Psoas muscle (tissue), 8 donors: Measurements from ENCODE around the gene TRPM3. TPM values are rescaled to one million over a fixed set of nuclear protein-coding genes. Genes with fewer than 3 reads are reported as not detected.

ENCODE experiments used
- ATAC-seq, 4 donors: fragments of 200-7000 bp; cut with Tn5 transposase; one replicate each; pipeline ENCODE4 v1.9.1; 2020; ENCODE audit warnings: moderate library complexity in 3 of 4, mild to moderate bottlenecking in 2 of 4
- DNase-seq, 2 donors: peaks; one replicate each; pipeline ENCODE4 v3.0.0-alpha.2; 2020
- H3K27ac ChIP-seq: fragments of 200-600 bp; one replicate; pipeline ENCODE4 v1.8.0; 2022
- H3K27me3 ChIP-seq, 3 donors: fragments of 200-600 bp in 1 of 3; one replicate each; pipeline versions ENCODE4 v1.6.1 to v1.8.0; 2013 to 2022; ENCODE audit warnings: low read length in 2 of 3, mild to moderate bottlenecking in 2 of 3, moderate library complexity in 1 of 3; ENCODE audit not compliant: insufficient read depth in 3 of 3
- H3K36me3 ChIP-seq, 2 donors: fragments of 200-600 bp in 1 of 2; one replicate each; pipeline versions ENCODE4 v1.6.1 to v1.8.0; 2013 to 2022; ENCODE audit warnings: low read depth in 1 of 2, mild to moderate bottlenecking in 1 of 2, moderate library complexity in 1 of 2; ENCODE audit not compliant: insufficient read depth in 1 of 2
- H3K4me1 ChIP-seq: fragments of 200-600 bp; one replicate; pipeline ENCODE4 v1.8.0; 2022
- H3K4me3 ChIP-seq: fragments of 200-600 bp; one replicate; pipeline ENCODE4 v1.8.0; 2022; ENCODE audit warnings: mild to moderate bottlenecking
- H3K9me3 ChIP-seq: fragments of 200-600 bp; one replicate; pipeline ENCODE4 v1.8.0; 2022
- WGBS, 3 donors: extraction: QIAGEN DNeasy Blood & Tissue Kit; methylation state at CpG; one replicate each; pipeline versions ENCODE4 v1.1.6 to v1.1.7; 2013; 5-methylcytosine and 5-hydroxymethylcytosine counted together
- intact Hi-C, 2 donors: fragments of 100-400 bp; cut with DNase I; formaldehyde crosslinking; loops; one replicate each; pipeline versions ENCODE4 v1.11.0 to v1.14.2; 2022
- polyA plus RNA-seq, 3 donors: library from polyadenylated mRNA; stranded (reverse); fragments of 200-250 nt; gene quantifications; one replicate each; pipeline ENCODE4 v1.2.3, GENCODE V29; 2013
- total RNA-seq, 4 donors: library from RNA; stranded (reverse); fragmentation: NEBNext Ultra II Directional in 2 of 4; extraction: Animal tissue kit (Norgen Biotek cat#: 25700) in 2 of 4; gene quantifications; one replicate each; pipeline versions ENCODE4 v1.2.1 to v1.2.4, GENCODE V29; 2021 to 2023
- TF ChIP-seq, protein P1 (sequence below): fragments of 200-600 bp; IDR thresholded peaks from one replicate; pipeline ENCODE4 v1.8.0; 2022; ENCODE audit warnings: antibody characterized with exemption
- donor health status: healthy with polysubstance abuse.
- donor health status: DM: no; HTN: no; CAD: no; lungs with moderate emphysema.
- donor health status: Bipolar disorder and iron deficiency.
- donor health status: healthy.
- donor health status: DM: yes; HTN: yes; CAD: no.
- donor health status: DM: no; HTN: no; CAD: no.
- donor health status: DM: no; HTN: no; CAD: no.
- donor health status: DM: yes; HTN: yes; CAD: no.

TRPM3 gene
- total and polyA plus RNA-seq, 7 donors = 0.01 to 0.16 (median 0.06) TPM; not detected in 3

DNA sequence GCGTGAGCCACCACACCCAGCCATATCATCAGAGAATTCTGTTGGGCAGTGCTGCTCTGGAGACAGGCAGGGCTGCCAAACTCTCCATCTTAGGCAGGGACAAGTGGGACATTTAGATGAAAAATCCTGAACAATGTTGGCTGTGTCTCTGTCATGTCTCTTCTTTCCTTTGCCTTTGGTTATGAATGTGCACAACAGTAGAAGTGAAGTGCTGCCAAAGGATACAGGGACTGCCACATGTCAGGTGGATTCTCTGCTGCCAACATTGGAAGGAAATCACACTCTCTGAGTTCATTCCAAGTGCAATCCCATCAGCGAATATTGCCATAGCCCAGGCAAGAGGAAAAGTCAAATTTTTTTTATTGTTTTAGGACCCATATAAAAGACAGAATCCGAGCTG lies 348.8 kb downstream of the TRPM3 start:
- Histone ChIP-seq H3K9me3 (no peaks in the 10 kb centered on the region), H3K4me3 (no peak overlapping the region), H3K4me1 (no peaks in the 10 kb centered on the region), H3K27ac (no peak overlapping the region), H3K36me3 (no peaks in the 10 kb centered on the region), H3K27me3 (no peaks in the 10 kb centered on the region)
- TF ChIP-seq, protein P1, sequence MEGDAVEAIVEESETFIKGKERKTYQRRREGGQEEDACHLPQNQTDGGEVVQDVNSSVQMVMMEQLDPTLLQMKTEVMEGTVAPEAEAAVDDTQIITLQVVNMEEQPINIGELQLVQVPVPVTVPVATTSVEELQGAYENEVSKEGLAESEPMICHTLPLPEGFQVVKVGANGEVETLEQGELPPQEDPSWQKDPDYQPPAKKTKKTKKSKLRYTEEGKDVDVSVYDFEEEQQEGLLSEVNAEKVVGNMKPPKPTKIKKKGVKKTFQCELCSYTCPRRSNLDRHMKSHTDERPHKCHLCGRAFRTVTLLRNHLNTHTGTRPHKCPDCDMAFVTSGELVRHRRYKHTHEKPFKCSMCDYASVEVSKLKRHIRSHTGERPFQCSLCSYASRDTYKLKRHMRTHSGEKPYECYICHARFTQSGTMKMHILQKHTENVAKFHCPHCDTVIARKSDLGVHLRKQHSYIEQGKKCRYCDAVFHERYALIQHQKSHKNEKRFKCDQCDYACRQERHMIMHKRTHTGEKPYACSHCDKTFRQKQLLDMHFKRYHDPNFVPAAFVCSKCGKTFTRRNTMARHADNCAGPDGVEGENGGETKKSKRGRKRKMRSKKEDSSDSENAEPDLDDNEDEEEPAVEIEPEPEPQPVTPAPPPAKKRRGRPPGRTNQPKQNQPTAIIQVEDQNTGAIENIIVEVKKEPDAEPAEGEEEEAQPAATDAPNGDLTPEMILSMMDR = no peak
- intact Hi-C loops = no loop called here
- ATAC-seq = no peak
- 56 to 62% (median 60%) methylated on average over 3 of the region's 3 CpGs for WGBS, 3 donors
- no peak for DNase-seq

GRCh38 chr9:70765946-70766345 lies 355.5 kb downstream of the TRPM3 start:
- intact Hi-C loops = no loop called here
- H3K36me3 ChIP-seq = no peaks in the 10 kb centered on the region
- TF ChIP-seq, protein P1 = no peak
- ATAC-seq (no peak), DNase-seq (no peak)
- H3K27me3 ChIP-seq = peaks cover 0 to 4% (median 0%) of the 10 kb centered on the region in 3 donors
- H3K4me1 ChIP-seq = no peaks in the 10 kb centered on the region
- H3K27ac ChIP-seq = no peak overlapping the region
- H3K4me3 ChIP-seq = no peak overlapping the region
- WGBS, 3 donors = 66 to 77% (median 74%) methylated on average over 1 of the region's 1 CpG
- H3K9me3 ChIP-seq = no peaks in the 10 kb centered on the region

DNA sequence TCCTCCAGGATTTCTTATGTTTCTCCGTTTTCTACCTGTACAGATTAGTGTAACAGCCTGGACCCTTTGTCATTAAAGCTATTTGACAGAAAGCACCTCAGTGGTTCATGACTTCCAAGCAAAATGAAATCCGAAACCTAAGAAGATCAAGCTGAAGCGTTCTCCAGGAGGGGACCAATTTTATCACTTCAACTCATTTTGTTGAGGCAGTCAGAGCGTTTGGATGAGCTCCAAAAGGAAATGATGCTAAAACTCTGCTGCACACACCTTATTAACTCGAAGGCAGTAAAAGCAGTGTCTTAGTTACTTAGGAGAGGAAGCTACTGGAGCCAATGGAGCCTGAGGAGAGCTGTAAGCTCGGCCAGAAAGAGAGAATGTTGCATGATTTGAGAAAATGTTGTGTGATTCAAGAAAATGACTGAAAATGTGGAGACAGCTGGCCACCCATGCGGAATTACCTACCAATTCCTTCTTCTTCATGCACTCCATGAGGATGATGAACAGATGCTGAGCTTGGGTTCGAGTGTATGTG lies 360.2 kb downstream of the TRPM3 start:
- no peaks in the 10 kb centered on the region for H3K9me3 ChIP-seq
- no peaks in the 10 kb centered on the region for H3K4me1 ChIP-seq
- 39 to 44% (median 43%) methylated on average over 8 of the region's 8 CpGs for WGBS, 3 donors
- intact Hi-C loops = no loop called here
- H3K27ac ChIP-seq = no peak overlapping the region
- no peaks in the 10 kb centered on the region for H3K36me3 ChIP-seq
- DNase-seq = no peak
- no peak overlapping the region for H3K4me3 ChIP-seq
- ATAC-seq = no peak
- TF ChIP-seq, protein P1 = no peak
- H3K27me3 ChIP-seq = peaks cover 0 to 4% (median 0%) of the 10 kb centered on the region in 3 donors

- Histone ChIP-seq H3K36me3 (no peaks in the 10 kb centered on the region), H3K27ac (no peak overlapping the region), H3K4me3 (no peak overlapping the region), H3K27me3 (peaks cover 0 to 4% (median 0%) of the 10 kb centered on the region in 3 donors), H3K4me1 (no peaks in the 10 kb centered on the region), H3K9me3 (no peaks in the 10 kb centered on the region)
- intact Hi-C loops = no loop called here
- ATAC-seq (no peak), DNase-seq (no peak)
- TF ChIP-seq, protein P1 = no peak
- WGBS, 3 donors = 74 to 77% (median 76%) methylated on average over 8 of the region's 8 CpGs
These were observed 361.2 kb downstream of the TRPM3 start for GRCh38 chr9:70760228-70760627.

DNA sequence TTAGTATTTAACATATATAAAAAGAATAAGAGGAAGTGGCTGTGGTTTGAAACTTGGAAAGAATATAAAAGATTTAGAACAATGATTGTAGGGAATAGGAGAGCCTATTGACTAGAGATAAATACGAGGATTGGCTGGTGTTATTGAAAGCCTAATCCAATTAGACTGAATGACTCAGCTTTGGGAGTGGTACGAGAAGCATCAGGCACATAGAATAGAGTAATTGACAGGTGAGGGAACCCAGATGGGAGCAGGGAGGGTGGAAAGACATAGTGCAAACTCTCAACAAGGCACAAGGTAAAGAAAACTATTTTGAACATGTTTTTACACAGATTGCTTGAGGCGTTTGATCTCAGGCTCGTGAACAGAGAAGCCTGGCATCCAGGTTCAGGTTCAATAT lies 368.1 kb downstream of the TRPM3 start:
- Histone ChIP-seq H3K4me3 (no peak overlapping the region), H3K36me3 (no peaks in the 10 kb centered on the region), H3K27ac (no peak overlapping the region), H3K4me1 (no peaks in the 10 kb centered on the region), H3K27me3 (no peaks in the 10 kb centered on the region), H3K9me3 (no peaks in the 10 kb centered on the region)
- intact Hi-C loops = no loop called here
- 61 to 74% (median 64%) methylated on average over 4 of the region's 4 CpGs for WGBS, 3 donors
- TF ChIP-seq, protein P1 = no peak
- no peak for ATAC-seq
- DNase-seq = no peak
